Measurements from ENCODE around the gene MED13L.

GRCh38 chr12:116090516-116090915 lies 187.0 kb downstream of the MED13L start:
- TF ChIP-seq CTCF (IDR thresholded peaks at IDR 0.05) (no peak), POLR2A (IDR thresholded peaks at IDR 0.05) (no peak)
